ENCODE results near the gene TNKS2. TPM values are rescaled to one million over a fixed set of nuclear protein-coding genes. Genes with fewer than 3 reads are reported as not detected.
"Not testable (repeated sequence)": the region's sequence is repeated elsewhere in the genome, so short reads cannot be mapped to it uniquely, and the experiment has no call there.

TNKS2 gene
- total RNA-seq, 1 experiment from 2014 or later = 33.8 TPM

GRCh38 chr10:91788527-91788926 is 9.7 kb upstream of the TNKS2 start:
- DNase-seq (ENCODE audit: extremely low read depth, low read depth) = no peak

- no peak for DNase-seq (ENCODE audit: extremely low read depth, low read depth)
Observed at GRCh38 chr10:91796331-91797047, 1.7 kb upstream of the TNKS2 start.

GRCh38 chr10:91797048-91797690 is 1.1 kb upstream of the TNKS2 start:
- DNase-seq (ENCODE audit: extremely low read depth, low read depth) = no peak

- no peak for DNase-seq (ENCODE audit: extremely low read depth, low read depth)
Observed at GRCh38 chr10:91798649-91799611, 704 bp downstream of the TNKS2 start.

- no peak for DNase-seq (ENCODE audit: extremely low read depth, low read depth)
Observed at GRCh38 chr10:91799612-91799975, 1.4 kb downstream of the TNKS2 start.

- no peak for DNase-seq (ENCODE audit: extremely low read depth, low read depth)
Observed at GRCh38 chr10:91800182-91800581, 2.0 kb downstream of the TNKS2 start.

- no peak for DNase-seq (ENCODE audit: extremely low read depth, low read depth)
Observed at GRCh38 chr10:91800756-91801155, 2.5 kb downstream of the TNKS2 start.

- DNase-seq (ENCODE audit: extremely low read depth, low read depth) = no peak
Observed at GRCh38 chr10:91803386-91804125, 5.3 kb downstream of the TNKS2 start.

- DNase-seq (ENCODE audit: extremely low read depth, low read depth) = no peak
Observed at GRCh38 chr10:91804126-91804510, 5.9 kb downstream of the TNKS2 start.

- DNase-seq (ENCODE audit: extremely low read depth, low read depth) = no peak
Observed at GRCh38 chr10:91805110-91805838, 7.0 kb downstream of the TNKS2 start.

- not testable (repeated sequence) for DNase-seq (ENCODE audit: extremely low read depth, low read depth)
Observed at GRCh38 chr10:91807264-91807663, 9.0 kb downstream of the TNKS2 start.

GRCh38 chr10:91813251-91813650 is 15.0 kb downstream of the TNKS2 start:
- no peak for DNase-seq (ENCODE audit: extremely low read depth, low read depth)

GRCh38 chr10:91816981-91817380 is 18.8 kb downstream of the TNKS2 start:
- no peak for DNase-seq (ENCODE audit: extremely low read depth, low read depth)

- DNase-seq (ENCODE audit: extremely low read depth, low read depth) = no peak
Observed at GRCh38 chr10:91820144-91820543, 21.9 kb downstream of the TNKS2 start.

GRCh38 chr10:91824076-91824475 is 25.9 kb downstream of the TNKS2 start:
- DNase-seq (ENCODE audit: extremely low read depth, low read depth) = no peak

GRCh38 chr10:91829268-91829667 is 31.0 kb downstream of the TNKS2 start:
- DNase-seq (ENCODE audit: extremely low read depth, low read depth) = no peak

- DNase-seq (ENCODE audit: extremely low read depth, low read depth) = no peak
Observed at GRCh38 chr10:91838199-91838598, 40.0 kb downstream of the TNKS2 start.

- no peak for DNase-seq (ENCODE audit: extremely low read depth, low read depth)
Observed at GRCh38 chr10:91843083-91843482, 44.9 kb downstream of the TNKS2 start.

GRCh38 chr10:91856637-91857036 is 58.4 kb downstream of the TNKS2 start:
- DNase-seq (ENCODE audit: extremely low read depth, low read depth) = peak; percentile 3

GRCh38 chr10:91860885-91861284 is 62.7 kb downstream of the TNKS2 start:
- no peak for DNase-seq (ENCODE audit: extremely low read depth, low read depth)

Measured in NCI-H460 (cell line).